Mucosa of gallbladder (tissue), 1 donor: Measurements from ENCODE around the gene CZIB. TPM values are rescaled to one million over a fixed set of nuclear protein-coding genes. Genes with fewer than 3 reads are reported as not detected.
A peak's percentile ranks its signal among the peaks of the same experiment; 100 is the strongest.

Source experiments
- DNase-seq: peaks from one replicate; pipeline ENCODE4 v3.0.0-alpha.2; 2020; ENCODE audit warnings: low spot score
- total RNA-seq: library from RNA; stranded (reverse); gene quantifications from one replicate; pipeline ENCODE4 v1.2.1, GENCODE V29; 2021
- donor health status: DM: no; HTN: no; CAD: no.

Gene CZIB
- 56.7 TPM for total RNA-seq

DNA sequence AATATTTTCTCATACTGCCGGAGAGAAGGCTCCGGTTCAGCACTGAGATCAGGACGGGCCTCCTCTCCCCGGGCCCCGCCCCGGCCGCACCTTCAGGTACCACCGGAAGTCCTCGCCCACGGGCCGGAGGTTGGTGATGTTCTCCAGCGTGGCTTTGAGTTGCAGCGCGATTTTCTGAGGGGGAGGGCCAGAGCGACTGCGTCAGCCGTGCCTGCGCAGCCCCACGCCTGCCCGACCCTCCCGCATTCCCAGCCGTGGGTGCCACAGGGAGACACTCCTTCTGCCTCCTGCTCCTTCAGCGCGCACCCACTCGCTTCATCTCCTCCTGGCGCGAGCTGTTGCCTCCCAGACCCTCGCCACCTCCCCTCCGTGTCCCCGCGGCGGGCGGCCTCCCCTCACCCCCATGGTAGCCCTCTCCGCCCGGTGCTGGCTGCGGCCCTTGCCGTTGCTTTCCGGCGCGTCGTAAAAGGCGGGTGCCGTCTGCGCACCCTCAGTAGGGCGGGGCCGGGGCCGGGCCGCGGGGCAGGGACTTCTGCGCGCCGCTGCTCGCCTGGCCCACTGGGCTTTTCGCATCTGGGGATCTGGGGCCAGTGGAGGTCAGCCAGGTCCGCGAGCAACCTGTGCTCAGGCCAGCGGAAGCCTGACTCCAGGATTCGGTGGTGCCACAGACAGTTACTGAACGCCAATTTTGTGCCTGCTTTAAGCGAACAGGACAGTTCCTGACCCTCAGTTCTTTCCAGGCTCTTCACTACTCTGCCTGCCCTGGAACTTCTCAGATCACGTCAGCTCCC is at the start of gene CZIB:
Gene CZIB, minus strand, starts transcription at position 464 of the 791 bp plus-strand sequence. Its CDS starts 59 bp downstream, at position 405.
- DNase-seq: peak; percentile 95

DNA sequence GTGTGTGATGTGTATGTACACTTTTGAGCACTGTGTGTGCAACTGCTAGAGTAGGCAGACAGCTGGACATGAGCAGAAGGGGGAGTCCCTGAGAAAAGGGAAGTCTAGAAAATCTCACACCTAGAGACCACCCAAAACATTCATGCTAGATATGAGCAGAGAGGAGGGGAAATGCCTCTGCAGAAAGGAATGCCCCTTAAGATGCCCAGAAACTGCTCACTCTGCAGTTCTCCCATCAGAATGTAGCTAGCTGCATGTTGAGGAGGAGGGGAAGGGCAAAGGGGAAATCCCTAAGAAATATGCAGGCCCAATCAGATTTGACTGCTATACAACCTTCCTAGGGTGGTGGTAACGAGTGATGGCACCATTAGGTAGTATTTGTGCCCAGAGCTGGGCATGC is 49.7 kb upstream of the CZIB start:
- no peak for DNase-seq

DNA sequence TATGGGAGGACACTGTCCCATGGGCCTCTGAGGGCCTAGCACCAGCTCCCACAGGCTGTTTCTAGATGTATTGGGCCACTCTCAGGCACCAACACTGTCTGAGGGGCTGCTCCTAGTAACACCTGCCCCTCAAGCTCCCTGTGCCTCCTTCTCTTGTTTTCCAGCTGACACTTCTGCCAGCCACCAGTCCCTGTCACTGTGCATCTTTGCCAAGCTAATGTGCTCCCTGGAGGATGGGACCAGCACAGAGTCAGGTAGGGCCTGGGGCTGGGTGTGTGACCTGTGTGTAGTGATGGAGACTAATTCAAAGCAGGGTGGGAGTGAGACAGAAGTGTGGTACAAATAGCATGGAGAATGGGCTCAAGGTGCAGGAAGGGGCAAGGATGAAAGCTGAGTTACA is 47.3 kb upstream of the CZIB start:
- DNase-seq: no peak

DNA sequence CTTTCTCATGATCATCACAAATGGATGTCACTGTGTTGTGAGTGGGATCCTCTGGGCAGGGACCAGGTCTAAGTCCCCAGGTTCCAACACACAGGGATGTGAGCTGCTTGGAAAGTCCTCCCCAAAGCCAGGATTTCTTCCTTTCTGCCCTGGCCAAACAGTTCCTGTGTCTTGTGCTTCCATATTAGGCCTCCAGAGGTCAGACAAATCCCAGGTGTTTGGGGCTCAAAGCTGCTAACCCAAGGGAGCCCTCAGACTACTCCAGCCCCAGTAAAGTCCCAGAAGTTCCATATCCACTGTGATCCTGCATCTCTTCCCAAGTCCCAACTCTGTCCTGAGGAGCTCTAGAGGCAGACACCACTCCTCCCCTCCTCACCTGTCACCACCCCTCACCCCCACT is 45.6 kb upstream of the CZIB start:
- DNase-seq: no peak

DNA sequence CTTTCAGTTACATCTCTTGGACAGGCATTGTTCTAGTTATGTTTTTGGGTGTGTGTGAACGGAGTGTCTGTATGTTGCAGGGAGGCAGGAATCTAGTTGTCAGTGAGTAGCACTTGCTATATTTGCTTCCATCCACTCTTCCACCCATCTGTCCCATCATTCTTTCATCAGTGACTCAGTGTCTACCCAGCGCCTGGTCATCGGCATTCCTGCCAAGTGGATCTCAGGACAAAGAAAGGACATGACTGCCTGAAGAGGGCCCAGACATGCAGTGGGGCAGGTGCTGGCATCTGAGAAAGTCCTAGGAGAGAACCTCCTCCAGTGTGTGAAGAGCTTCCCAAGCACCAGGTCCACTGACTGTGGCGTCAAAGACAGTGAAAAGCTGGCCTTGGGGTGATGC is 45.1 kb upstream of the CZIB start:
- DNase-seq: no peak

DNA sequence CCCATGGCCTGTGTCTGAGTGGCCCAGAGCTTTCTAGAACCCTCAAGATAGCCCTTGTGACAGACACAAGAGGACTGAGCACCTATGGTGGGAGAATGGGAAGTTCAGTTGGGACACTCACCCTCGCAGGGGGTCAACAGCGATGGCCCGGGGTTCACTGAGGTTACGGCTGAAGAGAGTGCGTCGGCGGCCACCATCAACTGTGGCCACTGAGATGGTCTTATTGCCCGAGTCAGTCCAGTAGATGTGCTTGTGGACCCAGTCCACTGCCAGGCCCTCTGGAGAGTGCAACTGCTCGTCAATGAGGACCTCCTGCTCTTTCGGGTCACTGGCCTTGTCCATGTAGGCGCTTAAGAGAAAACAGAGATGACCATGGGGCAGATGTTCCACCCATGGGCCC is 43.6 kb upstream of the CZIB start:
- DNase-seq: no peak

DNA sequence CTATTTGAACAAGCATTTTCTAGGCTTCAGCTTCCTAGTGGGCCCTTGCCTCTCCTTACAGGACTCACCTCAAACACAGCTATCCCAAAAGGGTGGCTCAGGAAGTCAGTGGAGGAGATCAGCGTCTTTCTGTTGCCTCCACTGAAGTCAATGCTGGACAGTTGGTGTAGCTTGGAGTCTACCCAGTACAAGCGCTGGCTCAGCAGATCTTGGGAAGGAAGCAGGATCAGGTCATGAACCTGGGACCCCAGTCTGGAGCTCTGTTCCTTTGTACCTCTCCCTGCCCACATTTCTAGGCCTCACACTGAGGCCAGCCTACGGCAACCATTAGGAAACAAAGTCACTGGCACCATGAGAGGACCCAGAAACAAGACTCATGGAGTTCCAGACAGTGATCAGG is 41.6 kb upstream of the CZIB start:
- DNase-seq: no peak

DNA sequence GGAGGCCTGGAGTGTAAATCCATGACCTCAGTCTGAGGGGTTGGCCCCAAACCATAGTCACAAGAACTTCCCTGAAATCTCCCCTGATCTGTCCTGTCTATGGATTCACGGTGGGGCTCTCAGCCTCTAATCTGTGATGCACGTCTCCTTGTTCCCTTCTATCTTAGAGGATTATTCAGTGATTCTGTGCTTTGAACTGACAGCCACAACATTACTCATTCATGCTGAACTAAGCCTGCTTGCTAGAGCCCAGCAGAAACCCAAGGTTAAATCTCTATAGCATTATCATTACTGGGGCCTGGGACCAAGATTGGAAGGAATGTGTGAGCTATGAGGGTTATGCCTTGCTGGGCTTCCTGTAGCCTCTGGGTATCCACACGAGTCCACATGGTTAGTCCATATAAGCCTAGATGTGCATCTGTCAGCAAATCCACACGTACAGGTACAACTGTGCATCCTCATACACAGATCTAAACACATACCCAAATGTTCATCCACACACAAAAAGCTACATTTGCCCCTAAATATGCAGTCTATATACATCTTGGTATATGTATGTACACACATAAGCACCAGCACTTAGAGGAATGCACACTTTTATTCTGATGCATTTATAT is 40.3 kb upstream of the CZIB start:
- DNase-seq: no peak

DNA sequence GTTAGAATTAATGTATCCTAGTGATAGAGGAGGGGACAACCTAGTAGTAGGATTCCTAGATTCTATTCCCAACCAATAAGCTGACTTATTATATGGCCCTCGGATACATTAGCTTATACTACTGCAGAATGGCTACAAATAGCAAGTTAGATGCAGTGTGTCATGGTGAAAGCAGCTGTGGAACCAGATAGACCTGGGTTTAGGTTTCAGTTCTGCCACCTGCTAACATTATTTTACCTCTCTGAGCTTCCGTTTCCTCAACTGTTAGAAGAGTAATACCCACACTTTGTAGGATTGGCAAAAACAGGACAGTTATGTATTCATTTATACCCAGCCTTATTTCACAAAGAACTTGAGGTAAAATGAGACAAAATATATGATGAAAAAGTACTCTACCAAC is 39.5 kb upstream of the CZIB start:
- DNase-seq: no peak

DNA sequence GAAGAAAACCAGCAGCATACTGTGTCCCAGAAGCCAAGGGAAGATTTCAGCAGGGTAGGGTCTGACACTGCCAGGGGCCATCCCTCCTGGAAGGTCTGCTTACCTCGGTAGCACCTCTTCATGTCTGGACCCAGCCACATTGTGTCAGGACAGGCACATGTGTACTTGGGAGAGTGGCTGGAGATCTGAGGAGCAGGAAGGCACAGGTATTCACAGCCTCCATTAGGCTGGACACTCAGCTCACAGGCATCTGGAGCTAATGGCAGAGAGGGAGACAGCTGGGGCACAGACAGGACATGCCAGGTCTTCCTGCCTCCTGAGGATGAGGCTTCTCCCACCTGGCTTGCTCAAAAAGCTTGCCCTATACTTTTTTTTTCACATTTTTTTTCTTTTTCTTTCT is 37.8 kb upstream of the CZIB start:
- DNase-seq: no peak

DNA sequence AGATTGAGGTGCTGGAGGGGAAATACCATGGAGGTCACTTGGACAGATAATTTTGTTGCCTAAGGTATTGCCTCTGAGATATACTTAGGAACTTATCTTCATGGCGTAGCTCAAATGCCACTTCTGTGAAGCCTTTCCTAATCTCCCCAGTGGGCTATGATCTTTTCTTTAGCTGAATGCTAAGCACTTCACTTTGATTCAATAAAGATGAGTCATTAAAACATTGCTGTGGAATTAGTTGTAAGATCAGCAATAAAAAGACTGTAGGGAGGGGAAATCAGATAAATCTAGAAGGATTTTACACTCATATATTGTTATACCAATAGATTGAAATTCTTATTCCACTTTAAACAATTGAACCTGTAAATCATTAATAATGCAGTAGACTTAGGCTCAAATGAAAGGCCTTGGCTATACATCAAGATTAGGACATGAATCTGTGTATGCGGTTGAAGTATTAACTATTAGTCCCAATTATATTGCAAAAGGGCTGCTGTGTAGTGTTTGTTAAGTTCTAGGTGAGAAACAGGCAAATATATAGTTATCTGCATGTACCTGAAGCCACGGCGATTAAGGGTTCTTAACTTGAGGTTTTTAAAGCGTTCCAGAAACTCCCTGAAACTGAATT is 37.1 kb upstream of the CZIB start:
- DNase-seq: no peak

DNA sequence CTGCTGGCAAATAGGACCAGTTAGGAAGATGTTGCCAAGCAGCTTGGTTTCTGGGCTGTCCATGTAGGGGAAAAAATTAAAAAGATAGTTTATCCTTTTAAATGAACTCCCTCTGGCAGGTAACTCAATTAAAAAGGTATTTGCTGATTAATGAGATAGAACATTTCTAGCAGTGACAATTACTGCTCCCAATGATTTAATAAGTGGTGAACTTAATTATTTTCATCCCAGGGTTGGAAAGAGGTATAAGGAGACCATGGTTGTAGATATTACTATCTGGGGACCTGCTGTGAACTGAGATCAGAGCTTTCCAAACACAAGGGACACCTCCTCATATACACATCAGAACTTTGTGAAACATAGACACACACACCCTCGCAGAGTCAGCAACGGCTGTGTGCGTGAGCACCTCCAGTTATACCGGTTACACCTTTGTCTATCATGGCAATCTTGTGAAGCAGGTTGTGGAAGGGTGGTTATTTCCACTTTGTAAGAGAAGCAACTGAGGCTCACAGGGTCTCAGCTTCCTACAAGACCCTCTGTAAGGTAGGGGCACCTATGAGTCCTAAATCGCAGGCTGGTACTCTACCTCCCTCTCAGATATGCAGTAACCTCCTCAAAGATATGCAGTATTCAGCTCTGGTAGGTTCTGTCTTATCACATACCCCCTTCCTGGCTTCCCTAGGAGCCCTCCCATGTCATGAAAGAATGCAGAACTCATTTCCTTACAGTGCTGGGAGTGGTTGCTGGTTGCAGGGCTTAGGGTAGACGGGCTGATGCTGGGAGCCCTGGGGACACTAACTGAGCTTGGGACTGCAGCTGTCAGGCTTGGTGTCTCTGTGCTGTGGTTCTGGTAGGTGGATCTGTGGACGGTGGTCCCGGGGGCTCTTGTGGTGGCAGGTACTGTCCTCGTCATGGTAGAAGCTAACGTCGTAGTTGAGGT is 36.3 kb upstream of the CZIB start:
- DNase-seq: no peak

DNA sequence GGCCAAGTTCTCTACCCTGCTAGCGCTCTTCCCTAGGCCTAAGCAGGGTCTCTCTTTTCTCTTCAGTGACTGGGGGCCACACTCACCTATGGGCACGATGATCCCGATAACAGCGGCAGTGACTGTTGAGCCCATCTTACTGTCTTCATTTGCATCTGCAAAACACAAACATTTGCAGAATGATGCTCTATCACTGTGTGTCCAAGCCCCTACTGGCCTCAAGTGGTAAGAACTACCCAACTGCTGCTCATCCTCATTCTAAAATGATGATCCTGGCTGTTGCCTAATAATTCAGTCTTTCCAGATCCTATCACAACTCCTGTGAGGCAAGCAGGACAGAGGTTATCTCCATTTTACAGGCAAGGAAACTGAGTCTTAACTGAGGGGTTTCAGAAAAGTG is 34.6 kb upstream of the CZIB start:
- no peak for DNase-seq

DNA sequence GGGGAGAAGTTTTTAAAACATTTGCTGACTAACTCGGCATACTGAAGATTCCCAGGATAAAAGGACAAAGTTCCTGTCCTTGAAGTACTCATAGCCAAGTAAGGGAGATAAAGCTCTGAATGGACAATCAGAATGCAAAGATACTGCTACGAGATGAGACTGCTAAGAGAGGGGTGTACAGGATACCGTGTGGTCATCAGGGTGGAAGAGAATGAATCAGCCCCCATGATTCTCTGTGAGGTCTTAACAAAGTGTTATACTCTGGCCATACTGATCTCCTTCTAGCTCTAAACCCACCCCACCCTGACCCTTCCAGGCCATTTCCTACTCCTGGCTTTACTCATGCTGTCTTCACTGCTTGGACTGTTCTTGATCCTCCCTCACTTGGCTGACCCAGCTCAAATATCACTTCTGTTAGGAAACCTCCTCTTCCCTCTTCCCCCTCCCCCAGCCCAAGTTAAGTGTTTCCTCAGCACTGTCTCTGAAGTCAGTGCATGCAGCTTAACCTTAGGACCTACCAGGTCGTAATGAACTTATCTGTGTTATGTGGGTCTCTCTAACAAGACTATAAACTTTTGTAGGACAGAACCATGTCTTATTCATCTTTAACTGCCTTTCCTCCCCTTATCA is 33.7 kb upstream of the CZIB start:
- DNase-seq: no peak

DNA sequence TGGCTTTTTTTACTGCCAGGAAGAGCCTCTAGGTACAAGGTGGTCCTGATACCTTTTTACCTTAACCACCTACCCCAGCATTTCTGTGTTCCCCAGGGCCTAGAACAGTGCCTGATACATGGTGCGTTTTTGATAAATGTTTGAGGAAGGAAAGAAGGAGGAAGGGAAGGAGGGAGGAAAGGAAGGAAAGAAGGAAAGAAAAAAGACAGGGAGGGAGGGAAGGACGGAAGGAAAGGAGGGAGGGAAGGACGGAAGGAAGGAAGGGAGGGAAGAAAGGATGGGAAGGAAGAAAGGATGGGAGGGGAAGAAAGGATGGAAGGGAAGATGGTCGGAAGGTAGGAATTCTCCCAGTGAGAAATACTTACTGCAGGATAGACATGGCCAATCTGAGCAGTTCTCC is 29.9 kb upstream of the CZIB start:
- no peak for DNase-seq

DNA sequence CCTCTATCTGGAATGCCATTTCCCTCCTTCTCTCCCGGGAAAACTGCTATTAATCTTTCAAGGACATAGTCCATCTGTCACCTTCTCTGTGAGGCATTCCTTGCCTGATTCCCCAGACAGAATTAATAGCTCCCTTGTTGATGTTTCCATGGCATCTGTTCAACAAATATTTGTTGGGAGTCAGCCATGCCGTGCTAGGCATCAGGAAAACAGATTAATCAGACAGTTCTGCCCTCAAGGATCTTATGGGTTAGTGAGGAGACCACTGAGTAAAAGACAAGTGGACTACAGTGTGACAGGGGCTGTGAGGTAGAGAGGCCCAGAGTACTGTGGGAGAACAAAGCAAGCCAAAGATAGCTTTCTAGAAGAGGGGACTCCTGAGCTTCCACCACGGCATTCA is 29.3 kb upstream of the CZIB start:
- DNase-seq: no peak

DNA sequence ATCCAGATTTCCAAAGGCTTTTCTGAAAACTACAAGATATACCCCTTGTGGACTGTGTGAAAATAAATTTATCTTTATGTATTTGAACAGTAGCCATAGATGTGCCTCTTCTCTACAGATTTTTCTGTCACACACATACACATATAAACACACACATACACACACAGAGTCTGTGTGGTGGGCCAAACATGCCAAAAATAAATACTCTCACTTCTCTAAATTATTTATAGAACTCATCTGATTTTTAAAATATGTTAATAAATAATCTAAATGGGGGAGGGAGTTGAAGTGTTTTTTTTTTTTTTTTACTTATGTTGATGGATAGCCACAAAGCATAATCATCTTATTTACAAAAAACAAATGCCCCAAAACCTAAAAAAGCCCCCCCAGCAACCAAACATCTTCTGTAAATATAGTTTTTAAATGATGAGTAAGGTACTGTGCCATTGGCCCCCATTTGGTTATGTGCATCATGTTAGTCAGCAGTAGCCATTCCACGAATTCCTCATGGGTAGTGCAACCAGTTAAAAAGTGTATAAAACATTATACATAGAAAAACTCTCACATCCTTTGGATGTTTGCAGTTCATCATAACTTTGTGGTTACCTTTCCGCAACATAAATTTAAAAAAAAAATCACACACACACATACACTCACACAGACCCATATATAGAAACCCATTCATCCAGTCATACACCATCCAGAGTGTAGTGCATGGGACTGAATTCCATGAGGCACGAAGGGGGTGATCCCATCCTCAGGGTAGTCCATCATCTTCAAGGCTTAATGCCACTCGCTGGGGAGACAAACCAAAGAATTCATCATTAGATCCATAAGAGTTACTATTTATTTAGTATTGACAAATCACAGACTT is 26.1 kb upstream of the CZIB start:
- no peak for DNase-seq

DNA sequence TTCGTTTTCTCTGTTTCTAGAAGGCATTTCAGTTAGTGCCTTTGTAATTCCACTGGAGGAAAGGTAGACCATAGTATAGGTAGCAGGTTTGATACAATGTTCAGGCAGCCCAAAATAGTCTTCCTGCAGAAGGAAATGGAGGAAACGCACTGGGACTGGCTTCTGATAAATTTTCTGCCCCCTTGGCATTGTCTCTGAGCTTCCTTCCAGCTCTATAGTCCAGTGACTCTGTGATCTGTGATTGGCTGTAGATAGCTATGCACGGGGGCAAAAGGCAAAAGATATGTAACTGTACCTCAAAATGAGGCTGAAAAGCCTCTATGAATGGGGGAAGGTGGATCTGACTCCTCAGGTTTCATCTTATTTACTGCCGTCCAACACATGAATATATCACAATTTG is 23.7 kb upstream of the CZIB start:
- DNase-seq: no peak

DNA sequence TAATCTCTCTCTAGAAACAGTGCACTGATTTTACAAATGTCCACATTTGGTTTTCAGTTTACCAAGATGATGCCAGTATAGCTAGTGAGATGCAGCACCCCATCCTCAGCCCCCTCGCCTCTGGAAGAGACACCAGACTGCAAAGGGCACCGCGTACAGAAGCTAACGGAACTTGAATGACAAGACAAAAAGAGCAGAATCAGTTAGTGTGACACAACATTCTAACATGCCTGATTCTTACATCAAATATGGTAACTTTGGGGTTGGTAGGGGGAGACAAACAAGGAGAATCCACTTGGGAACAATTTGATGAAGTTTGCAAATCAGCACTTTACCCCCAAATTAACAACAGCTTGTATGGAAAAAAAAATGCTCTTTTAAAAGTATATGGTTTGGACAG is 21.9 kb upstream of the CZIB start:
- DNase-seq: no peak

DNA sequence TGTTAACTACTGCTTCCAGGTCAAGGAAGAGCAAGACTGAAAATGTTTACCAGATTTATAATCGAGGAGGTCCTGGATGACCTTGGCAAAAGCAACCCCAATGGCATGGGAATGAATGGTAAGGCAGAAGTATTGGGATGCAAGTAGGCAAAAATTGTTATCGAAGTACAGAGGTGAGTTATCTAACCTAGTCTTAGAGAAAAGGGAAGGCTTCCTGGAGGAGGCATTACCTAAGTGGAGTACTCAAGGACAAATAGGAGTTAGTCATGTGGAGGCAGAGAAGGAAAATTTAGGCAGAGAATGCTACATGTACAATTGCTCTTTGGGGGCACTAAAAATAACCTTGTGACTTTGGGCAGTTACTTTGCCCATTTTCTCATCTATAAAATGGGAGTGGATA is 21.4 kb upstream of the CZIB start:
- DNase-seq: no peak
